ENCODE data around the gene UBASH3B. TPM values are rescaled to one million over a fixed set of nuclear protein-coding genes. Genes with fewer than 3 reads are reported as not detected.

The UBASH3B gene
- total RNA-seq, 2 experiments from 2014 or later, result 28.2 to 30.6 TPM

GRCh38 chr11:122751292-122752070 is 96.0 kb downstream of the UBASH3B start:
- Mint-ChIP-seq H3K9me3 (no peaks in the 10 kb centered on the region), H3K4me3 (no peak overlapping the region), H3K27ac (no peak overlapping the region), H3K4me1 (peaks cover 63% of the 10 kb centered on the region), H3K27me3 (no peaks in the 10 kb centered on the region), H3K36me3 (peaks cover 11% of the 10 kb centered on the region)
- DNase-seq, result no peak

GRCh38 chr11:122754028-122754427 is 98.5 kb downstream of the UBASH3B start:
- H3K27me3 Mint-ChIP-seq, result no peaks in the 10 kb centered on the region
- H3K36me3 Mint-ChIP-seq, result peaks cover 2% of the 10 kb centered on the region
- H3K4me1 Mint-ChIP-seq, result peaks cover 65% of the 10 kb centered on the region
- H3K27ac Mint-ChIP-seq, result no peak overlapping the region
- DNase-seq, result no peak
- H3K4me3 Mint-ChIP-seq, result no peak overlapping the region
- H3K9me3 Mint-ChIP-seq, result no peaks in the 10 kb centered on the region

GRCh38 chr11:122754553-122755322 is 99.2 kb downstream of the UBASH3B start:
- Mint-ChIP-seq H3K9me3 (no peaks in the 10 kb centered on the region), H3K27me3 (no peaks in the 10 kb centered on the region), H3K4me3 (no peak overlapping the region), H3K27ac (peak overlapping the region; percentile 35), H3K4me1 (peaks cover 63% of the 10 kb centered on the region), H3K36me3 (peaks cover 2% of the 10 kb centered on the region)
- peak; percentile 35 for DNase-seq

GRCh38 chr11:122755409-122755808 is 99.9 kb downstream of the UBASH3B start:
- no peak for DNase-seq
- Mint-ChIP-seq H3K4me1 (peaks cover 59% of the 10 kb centered on the region), H3K27me3 (no peaks in the 10 kb centered on the region), H3K4me3 (no peak overlapping the region), H3K27ac (no peak overlapping the region), H3K9me3 (no peaks in the 10 kb centered on the region), H3K36me3 (peaks cover 2% of the 10 kb centered on the region)

- H3K36me3 Mint-ChIP-seq, result peaks cover 2% of the 10 kb centered on the region
- H3K4me3 Mint-ChIP-seq, result no peak overlapping the region
- H3K27ac Mint-ChIP-seq, result no peak overlapping the region
- H3K27me3 Mint-ChIP-seq, result no peaks in the 10 kb centered on the region
- H3K9me3 Mint-ChIP-seq, result no peaks in the 10 kb centered on the region
- DNase-seq, result no peak
- peaks cover 54% of the 10 kb centered on the region for H3K4me1 Mint-ChIP-seq
Observed at GRCh38 chr11:122755941-122756340, 100.4 kb downstream of the UBASH3B start.

GRCh38 chr11:122756417-122756816 is 100.9 kb downstream of the UBASH3B start:
- Mint-ChIP-seq H3K4me3 (no peak overlapping the region), H3K4me1 (peaks cover 52% of the 10 kb centered on the region), H3K36me3 (peaks cover 2% of the 10 kb centered on the region), H3K27ac (peak overlapping the region; percentile 63), H3K27me3 (no peaks in the 10 kb centered on the region), H3K9me3 (no peaks in the 10 kb centered on the region)
- peak; percentile 52 for DNase-seq

- peaks cover 46% of the 10 kb centered on the region for H3K4me1 Mint-ChIP-seq
- no peaks in the 10 kb centered on the region for H3K36me3 Mint-ChIP-seq
- H3K27me3 Mint-ChIP-seq, result no peaks in the 10 kb centered on the region
- no peaks in the 10 kb centered on the region for H3K9me3 Mint-ChIP-seq
- no peak overlapping the region for H3K27ac Mint-ChIP-seq
- H3K4me3 Mint-ChIP-seq, result no peak overlapping the region
- DNase-seq, result no peak
Observed at GRCh38 chr11:122757201-122757600, 101.7 kb downstream of the UBASH3B start.

- Mint-ChIP-seq H3K9me3 (no peaks in the 10 kb centered on the region), H3K27me3 (no peaks in the 10 kb centered on the region), H3K4me1 (peaks cover 43% of the 10 kb centered on the region), H3K27ac (no peak overlapping the region), H3K4me3 (no peak overlapping the region), H3K36me3 (no peaks in the 10 kb centered on the region)
- no peak for DNase-seq
Observed at GRCh38 chr11:122758339-122758738, 102.8 kb downstream of the UBASH3B start.

GRCh38 chr11:122758974-122759373 is 103.5 kb downstream of the UBASH3B start:
- Mint-ChIP-seq H3K27me3 (no peaks in the 10 kb centered on the region), H3K36me3 (no peaks in the 10 kb centered on the region), H3K9me3 (no peaks in the 10 kb centered on the region), H3K4me1 (peaks cover 43% of the 10 kb centered on the region), H3K27ac (peak overlapping the region; percentile 12), H3K4me3 (no peak overlapping the region)
- DNase-seq, result no peak

- H3K9me3 Mint-ChIP-seq, result no peaks in the 10 kb centered on the region
- no peak overlapping the region for H3K27ac Mint-ChIP-seq
- H3K36me3 Mint-ChIP-seq, result no peaks in the 10 kb centered on the region
- no peak for DNase-seq
- H3K4me3 Mint-ChIP-seq, result no peak overlapping the region
- H3K4me1 Mint-ChIP-seq, result peaks cover 21% of the 10 kb centered on the region
- H3K27me3 Mint-ChIP-seq, result no peaks in the 10 kb centered on the region
Observed at GRCh38 chr11:122763108-122763507, 107.6 kb downstream of the UBASH3B start.

- Mint-ChIP-seq H3K27ac (no peak overlapping the region), H3K27me3 (no peaks in the 10 kb centered on the region), H3K4me3 (no peak overlapping the region), H3K36me3 (peaks cover 3% of the 10 kb centered on the region), H3K4me1 (peaks cover 13% of the 10 kb centered on the region), H3K9me3 (no peaks in the 10 kb centered on the region)
- DNase-seq, result no peak
Observed at GRCh38 chr11:122764371-122765090, 109.0 kb downstream of the UBASH3B start.

- Mint-ChIP-seq H3K27ac (no peak overlapping the region), H3K9me3 (no peaks in the 10 kb centered on the region), H3K4me1 (peaks cover 9% of the 10 kb centered on the region), H3K36me3 (peaks cover 3% of the 10 kb centered on the region), H3K4me3 (no peak overlapping the region), H3K27me3 (no peaks in the 10 kb centered on the region)
- DNase-seq, result no peak
Observed at GRCh38 chr11:122765487-122766131, 110.1 kb downstream of the UBASH3B start.

- no peaks in the 10 kb centered on the region for H3K9me3 Mint-ChIP-seq
- H3K4me1 Mint-ChIP-seq, result peaks cover 13% of the 10 kb centered on the region
- H3K27ac Mint-ChIP-seq, result no peak overlapping the region
- peaks cover 3% of the 10 kb centered on the region for H3K36me3 Mint-ChIP-seq
- H3K27me3 Mint-ChIP-seq, result no peaks in the 10 kb centered on the region
- DNase-seq, result no peak
- H3K4me3 Mint-ChIP-seq, result no peak overlapping the region
Observed at GRCh38 chr11:122769126-122769780, 113.7 kb downstream of the UBASH3B start.

GRCh38 chr11:122772945-122773344 is 117.4 kb downstream of the UBASH3B start:
- Mint-ChIP-seq H3K4me1 (peaks cover 40% of the 10 kb centered on the region), H3K36me3 (peaks cover 22% of the 10 kb centered on the region), H3K27ac (no peak overlapping the region), H3K4me3 (no peak overlapping the region), H3K27me3 (no peaks in the 10 kb centered on the region), H3K9me3 (peaks cover 7% of the 10 kb centered on the region)
- DNase-seq, result no peak
